ENCODE data around the gene NR5A1.

NR5A1 gene

DNA sequence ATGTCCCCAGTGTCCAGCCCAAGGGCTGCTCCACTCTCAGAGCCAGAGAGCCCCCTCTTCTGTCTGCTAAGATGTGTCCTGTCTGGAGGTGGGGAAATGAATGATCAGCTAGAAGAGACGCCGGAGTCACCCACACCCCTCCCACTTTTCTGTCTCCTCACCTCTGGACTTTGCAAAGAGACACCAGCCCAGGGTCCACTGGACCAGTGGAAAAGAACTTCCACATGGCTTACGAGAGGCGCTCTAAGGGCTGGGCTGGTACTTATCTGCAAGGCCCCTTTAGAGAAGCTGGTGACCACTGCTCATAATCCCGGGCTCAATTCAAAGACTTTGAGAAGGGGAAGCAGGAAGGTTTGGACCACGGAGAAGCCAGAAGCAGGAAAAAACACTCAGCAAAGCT is 9.2 kb downstream of the NR5A1 start:
- DNase-seq: no peak

- DNase-seq: no peak
Measured at GRCh38 chr9:124497441-124497840, 9.8 kb downstream of the NR5A1 start.

- DNase-seq: no peak
Measured at GRCh38 chr9:124496463-124496862, 10.7 kb downstream of the NR5A1 start.

DNA sequence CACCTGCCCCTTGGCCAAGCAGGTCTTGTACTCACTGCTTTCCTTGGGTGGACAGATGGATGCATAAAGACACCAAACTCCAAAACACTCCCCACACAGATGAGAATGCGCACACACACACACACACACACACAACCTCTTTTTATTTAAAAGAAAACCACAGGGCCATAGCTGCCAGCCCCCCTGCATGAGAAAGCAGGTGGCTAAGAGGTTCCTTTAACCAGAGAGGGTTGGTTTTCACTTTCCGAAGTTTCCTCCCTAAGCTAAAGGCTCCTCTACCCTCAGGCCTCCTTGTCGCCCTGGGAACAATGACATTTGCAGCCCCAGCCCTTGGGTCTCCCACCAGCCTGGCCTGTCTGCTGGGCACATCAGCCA is 11.1 kb downstream of the NR5A1 start:
- DNase-seq: no peak

DNA sequence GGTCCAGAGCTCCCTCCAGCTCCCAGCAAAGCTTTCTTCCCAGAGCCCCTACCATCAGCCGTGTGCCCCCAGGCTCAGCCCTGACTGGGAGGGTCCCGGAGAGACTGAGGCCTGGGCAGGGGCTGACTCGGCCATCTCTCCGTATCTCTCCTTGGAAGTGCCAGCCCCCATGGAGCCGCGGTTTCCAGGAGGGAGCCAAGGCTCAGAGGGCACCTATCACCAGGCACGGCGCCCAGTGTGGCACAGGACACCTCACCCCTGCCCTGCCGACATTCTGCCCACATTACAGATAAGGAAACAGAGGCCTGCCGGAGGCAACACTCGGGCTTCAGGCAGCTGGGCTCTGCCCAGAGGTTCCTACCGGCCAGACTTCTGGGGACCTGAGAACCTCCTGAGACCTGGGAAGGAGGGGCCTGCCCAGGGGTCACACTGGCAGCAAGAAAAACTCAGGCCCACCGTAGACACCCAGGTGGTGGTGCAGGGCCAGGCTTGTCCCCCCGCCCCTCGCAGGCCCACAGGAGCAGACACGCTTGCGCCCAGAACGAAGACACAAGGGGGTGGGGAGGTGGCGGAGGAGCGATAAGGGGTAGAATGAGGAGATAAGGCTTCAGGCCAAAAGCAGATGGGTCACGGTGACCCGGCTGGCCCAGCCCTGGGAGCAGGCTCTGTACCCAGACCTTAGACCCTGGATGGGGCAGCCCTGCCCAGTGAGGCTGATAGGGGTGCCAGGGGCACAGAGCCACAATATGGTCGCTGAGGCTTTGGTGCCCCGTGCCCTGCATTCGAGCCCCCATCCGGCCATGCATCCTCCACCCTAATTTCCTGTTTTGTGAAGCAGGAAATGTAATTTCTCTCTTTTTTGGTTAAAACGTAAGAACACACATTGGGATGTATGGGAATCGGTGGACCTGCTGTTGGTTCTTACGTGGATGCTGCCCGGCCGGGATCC is 11.8 kb downstream of the NR5A1 start:
- DNase-seq: no peak

GRCh38 chr9:124493794-124494479 is 13.3 kb downstream of the NR5A1 start:
- DNase-seq: no peak

DNA sequence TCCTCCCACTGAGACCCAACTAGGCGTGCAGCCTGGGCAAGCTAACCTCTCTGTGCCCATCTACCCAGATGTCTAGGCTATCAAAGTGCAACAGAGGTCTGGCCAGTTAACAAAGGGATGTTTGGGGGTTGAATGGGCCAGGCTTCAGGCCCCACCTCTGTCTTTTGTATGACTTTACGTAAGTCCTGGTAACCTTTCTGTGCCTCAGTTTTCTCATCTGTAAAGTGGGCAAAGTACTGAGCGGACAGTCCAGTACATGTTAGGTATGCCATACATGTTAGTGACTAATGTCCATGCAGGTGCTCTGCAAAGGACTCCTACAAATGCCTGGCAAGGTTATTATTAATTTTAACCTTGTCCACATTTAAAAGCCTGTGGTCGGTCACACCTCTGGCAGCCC is 14.0 kb downstream of the NR5A1 start:
- DNase-seq: no peak

GRCh38 chr9:124492818-124493217 is 14.4 kb downstream of the NR5A1 start:
- no peak for DNase-seq

- no peak for DNase-seq
Measured at GRCh38 chr9:124491049-124491975, 15.9 kb downstream of the NR5A1 start.

DNA sequence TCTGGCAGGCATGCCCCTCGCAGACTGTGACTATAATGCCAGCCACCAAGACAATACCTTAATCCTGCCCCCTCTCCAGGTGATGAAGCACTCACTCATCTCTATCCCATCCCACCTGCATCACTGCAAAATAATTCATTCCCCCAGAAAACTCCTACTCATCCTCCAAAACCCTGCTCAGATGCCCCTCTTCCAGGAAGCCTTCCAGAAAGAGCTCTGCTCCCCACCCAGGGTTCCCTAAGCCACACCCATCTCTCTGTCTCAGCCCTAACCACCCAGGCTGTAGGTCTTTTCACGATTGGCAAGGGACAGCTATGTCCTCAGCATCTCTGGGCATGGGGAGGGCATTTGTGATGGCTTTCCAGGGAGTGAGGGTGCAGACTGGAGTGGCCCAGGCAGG is 17.2 kb downstream of the NR5A1 start:
- DNase-seq: no peak

DNA sequence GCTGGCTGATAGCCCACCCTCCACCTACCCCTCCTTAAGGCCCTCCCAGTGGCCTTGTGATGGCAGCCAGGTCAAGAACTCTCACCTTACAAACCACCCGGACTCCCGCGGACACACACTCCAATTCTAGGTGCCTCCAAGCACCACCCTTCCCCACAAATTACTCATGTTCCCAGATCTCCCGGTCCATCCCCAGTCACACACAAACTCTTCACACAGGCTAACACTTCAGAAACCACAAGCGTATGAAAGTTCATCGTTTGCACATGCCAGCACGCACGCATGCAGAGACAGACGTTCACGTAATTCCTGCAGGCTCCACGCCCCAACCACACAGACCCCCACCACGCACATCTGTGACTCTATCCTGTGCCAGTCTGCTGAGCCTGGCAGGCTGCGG is 18.0 kb downstream of the NR5A1 start:
- no peak for DNase-seq

- no peak for DNase-seq
Measured at GRCh38 chr9:124488641-124489210, 18.5 kb downstream of the NR5A1 start.

DNA sequence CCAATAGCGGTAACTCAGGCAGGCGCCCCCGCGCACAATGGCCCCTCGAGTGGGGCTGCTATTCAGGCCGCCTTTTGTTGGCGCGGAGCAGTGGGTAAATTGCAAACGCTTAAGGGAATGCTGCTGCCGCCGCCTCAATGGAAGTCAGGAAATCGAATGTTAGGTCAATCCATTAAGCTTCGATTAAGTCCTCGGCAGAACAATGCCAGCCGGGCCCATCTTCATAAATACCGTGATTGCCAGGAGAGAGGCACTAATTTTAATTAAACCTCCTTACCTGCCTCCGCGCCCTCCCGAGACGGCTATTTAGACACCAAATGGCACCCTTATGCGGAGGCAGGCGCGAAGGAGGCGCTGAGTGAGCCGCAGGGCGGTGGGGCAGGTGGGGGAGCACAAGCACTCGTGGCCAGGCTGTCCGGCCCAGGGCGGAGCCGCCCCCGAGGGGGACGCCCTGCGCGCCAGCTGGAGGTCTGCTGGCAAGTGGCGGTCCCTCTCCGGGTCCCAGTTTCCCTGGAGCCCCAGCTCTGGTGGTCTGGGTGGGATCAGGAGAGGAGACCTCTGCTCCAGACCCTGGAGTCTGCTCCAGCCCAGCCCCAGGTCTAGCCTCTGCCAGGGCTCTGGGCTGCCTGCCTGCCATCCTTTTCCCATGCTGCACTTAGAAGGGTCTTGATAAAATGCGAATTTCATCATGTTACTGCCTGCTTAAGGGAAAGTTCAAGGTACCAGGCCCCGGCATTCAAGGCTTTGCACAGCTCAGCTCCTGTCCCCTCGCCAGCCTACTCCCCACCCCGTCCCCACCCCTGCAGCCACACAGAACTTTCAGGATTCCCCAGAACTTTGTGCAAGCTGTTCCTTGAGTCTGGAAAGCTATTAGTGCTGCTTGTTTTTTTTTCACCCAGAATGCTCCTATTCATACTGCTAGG is 19.7 kb downstream of the NR5A1 start:
- no peak for DNase-seq

DNA sequence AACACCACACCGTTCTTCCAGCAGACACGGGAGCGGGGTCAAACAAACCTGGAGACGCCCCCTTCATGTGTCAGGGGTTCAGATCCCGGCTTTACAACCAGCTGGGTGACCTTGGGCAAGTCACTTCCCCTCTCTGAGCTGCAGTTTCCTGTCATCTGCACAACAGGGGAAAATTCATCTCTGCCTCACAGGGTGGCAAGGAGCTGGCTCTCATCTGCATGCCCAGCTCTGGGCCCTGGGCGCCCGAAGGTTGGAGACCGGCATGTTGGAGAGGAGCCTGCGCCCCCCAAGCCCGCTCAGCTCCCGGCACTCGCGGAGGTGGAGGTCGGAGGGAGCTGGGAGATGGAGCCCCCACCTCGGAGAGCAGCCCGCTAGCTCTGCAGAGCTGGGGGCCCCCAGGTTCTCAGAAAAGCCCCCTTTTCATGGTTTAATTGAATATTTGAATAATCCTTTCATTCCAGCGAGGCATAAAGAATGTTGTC is 20.4 kb downstream of the NR5A1 start:
- no peak for DNase-seq

GRCh38 chr9:124485936-124486335 is 21.3 kb downstream of the NR5A1 start:
- DNase-seq: no peak

GRCh38 chr9:124485201-124485600 is 22.0 kb downstream of the NR5A1 start:
- DNase-seq: no peak

- DNase-seq: no peak
Measured at GRCh38 chr9:124483481-124483880, 23.7 kb downstream of the NR5A1 start.

GRCh38 chr9:124482431-124483031 is 24.7 kb downstream of the NR5A1 start:
- no peak for DNase-seq

DNA sequence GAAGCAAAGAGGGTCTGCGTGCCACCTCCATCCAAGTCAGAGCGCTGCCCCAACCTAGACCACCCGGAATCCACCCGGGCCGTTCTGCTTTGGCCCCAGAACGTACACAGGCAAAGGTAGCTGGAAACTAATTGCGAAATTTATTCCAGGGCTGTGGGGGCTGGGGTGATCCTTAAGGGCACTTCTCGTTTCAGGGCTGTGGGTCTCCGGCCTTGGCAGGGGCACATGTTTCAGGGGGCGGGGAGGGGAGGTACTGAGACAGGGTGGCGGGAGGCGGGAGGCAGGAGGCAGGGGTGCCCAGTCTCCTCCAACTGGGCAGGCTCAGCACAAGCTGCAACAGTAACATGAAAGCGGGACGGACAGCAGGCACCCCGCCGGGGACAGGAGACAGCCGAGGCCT is 26.1 kb downstream of the NR5A1 start:
- DNase-seq: no peak

DNA sequence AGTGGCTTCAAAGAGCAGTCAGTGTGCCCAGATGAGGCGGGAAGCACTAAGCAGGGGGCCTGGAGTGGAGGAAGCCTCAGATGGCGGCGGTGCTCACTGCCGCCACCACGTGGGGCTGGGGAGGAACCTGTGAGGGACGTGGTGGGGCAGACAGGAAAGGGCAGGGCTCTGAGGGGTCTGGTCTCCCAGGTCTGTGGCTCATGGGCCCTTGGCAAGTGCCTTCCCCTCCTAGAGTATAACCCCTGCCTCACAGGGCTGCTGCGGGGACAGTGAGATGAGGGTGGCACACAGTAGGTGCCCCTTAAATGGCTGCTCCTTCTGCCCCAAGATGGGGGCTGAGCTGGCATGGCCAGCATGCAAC is 26.6 kb downstream of the NR5A1 start:
- no peak for DNase-seq

DNA sequence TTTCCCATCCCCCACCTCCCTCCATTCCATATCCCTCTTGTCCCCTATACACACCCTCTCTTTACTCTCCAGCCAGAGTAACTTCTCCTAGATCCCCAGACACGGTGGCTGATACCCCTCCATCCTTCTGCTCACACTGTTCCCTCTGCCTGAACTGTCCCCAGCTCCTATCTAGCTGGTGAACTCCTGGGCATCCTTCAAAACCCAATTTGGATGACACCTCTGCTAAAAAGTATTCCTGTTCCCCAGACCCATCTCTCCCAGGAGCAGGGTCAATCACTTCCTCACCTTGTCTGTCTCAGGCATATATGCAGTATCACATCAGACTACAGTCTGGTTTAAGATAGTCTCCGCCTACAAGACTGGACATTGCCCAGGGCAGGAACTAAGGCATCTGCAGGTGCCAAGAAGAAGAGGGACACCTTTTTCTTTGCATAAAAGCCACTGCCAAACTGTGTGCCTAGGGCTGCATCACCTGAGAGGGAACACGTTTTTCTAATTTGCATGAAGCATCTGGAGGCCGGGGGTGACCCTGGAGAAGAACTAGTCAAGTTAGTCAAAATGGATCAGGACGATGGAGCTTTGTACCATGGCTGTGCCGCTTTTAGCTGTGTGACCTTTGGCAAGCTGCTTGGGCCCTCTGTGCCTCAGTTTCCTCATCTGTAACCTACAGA is 27.1 kb downstream of the NR5A1 start:
- no peak for DNase-seq

All from activated CD4-positive, alpha-beta T cell treated with anti-CD3 and anti-CD28 coated beads for 1 hour (primary cell).